GM04504 (cell line): ENCODE results near the gene SLC37A1.
"Not testable (repeated sequence)": the region's sequence is repeated elsewhere in the genome, so short reads cannot be mapped to it uniquely, and the experiment has no call there.

ENCODE experiments used
- DNase-seq: peaks from one replicate; pipeline ENCODE4 v3.0.0-alpha.2; 2012; ENCODE audit warnings: low read depth

The SLC37A1 gene

GRCh38 chr21:42513151-42513984 lies at the start of gene SLC37A1:
Gene SLC37A1 (plus strand): TSS chr21:42513852. CDS start chr21:42518455, 4,603 bp downstream.
- DNase-seq = no peak

GRCh38 chr21:42463861-42464515 lies 49.7 kb upstream of the SLC37A1 start:
- DNase-seq = peak; percentile 15

GRCh38 chr21:42465008-42465802 lies 48.4 kb upstream of the SLC37A1 start:
- DNase-seq = no peak

DNA sequence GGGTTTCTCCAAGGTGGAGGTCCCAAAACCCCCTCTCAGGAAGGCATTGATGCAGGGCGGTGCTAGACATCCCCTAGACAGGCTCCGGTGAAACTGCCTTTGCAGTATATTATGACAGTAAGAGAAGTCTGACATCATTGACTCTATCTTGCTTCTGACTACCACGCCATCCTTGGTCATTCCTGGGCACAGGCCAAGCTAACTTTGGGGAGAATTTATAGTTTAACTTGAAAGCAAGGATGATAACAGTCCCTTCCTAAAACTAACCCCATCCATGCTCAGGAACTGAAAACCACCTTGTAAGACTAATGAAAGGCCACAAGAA lies 47.9 kb upstream of the SLC37A1 start:
- DNase-seq = no peak

- DNase-seq = no peak
Observed at GRCh38 chr21:42466700-42467099, 47.0 kb upstream of the SLC37A1 start.

DNA sequence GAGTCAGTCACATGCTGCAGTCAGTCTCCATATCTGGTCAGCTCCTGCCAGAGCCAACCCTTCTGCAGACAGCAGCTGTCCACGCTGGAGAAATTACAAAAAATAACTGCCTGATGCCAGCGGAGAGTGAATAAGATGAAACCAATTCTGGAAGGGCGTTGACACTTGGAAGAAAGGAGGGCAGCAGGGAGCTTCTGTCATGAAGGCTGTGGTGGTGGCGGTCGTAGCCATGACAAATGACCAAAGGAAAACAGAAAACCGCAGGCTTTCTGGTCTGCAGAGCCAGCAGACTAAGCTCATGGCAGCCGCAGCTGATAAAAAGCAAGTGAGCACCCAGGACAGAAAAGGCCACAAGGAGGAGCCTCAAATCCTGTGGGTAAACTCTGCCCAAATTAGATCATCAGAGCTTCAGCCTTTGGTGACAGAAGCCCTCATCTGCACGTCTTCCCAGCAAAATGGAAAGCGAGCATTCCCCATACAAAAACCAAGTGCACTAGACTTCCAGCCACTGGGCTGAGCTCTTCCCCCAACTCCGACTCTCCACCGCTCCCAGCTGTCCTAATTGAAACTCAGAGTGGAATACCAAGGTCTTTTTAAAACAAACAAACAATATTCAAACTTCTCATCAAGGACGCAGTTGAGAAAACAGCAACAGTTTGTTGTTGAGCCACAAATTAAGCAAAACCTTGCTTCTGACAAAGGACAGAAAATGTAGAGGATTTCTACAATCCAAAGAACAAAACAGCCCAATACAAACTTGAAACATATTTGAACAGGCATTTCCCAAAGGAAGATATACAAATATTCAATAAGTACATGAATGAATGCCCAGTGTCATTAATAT lies 46.3 kb upstream of the SLC37A1 start:
- no peak for DNase-seq

GRCh38 chr21:42468491-42469131 lies 45.0 kb upstream of the SLC37A1 start:
- no peak for DNase-seq

DNA sequence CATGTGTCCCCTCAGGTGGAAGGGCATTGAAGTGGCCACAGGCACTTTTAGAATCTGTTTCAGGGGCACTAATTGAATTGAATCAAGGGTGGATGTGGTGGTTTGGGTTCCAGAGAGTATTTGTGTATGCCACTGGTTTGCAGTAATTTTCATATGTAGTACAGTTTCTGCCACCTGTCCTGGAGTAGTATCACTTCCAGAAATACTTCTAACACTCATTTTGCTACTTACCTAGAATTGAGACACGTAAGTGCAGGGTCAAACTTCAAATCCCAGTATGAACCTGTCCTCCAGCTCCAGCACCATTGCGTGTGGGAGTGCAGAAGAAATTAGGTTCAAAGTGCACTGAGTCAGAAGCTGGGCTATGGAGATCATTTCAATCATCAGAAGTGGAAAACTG lies 44.4 kb upstream of the SLC37A1 start:
- DNase-seq = no peak

DNA sequence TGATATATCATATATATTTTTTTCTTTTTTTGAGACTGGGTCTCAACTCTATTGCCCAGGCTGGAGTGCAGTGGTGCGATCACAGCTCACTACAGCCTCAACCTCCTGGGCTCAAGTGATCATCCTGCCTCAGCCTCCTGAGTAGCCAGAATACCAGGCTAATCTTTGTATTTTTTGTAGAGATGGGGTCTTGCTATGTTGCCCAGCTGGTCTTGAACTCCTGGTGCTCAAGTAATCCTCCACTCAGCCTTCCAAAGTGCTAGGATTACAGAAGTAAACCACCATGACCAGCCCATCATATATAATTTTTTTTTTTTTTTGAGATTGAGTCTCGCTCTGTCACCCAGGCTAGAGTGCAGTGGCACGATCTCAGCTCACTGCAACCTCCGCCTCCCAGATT lies 43.9 kb upstream of the SLC37A1 start:
- DNase-seq = not testable (repeated sequence)

GRCh38 chr21:42471206-42471605 lies 42.4 kb upstream of the SLC37A1 start:
- DNase-seq = no peak

- DNase-seq = no peak
Observed at GRCh38 chr21:42471716-42472330, 41.8 kb upstream of the SLC37A1 start.

DNA sequence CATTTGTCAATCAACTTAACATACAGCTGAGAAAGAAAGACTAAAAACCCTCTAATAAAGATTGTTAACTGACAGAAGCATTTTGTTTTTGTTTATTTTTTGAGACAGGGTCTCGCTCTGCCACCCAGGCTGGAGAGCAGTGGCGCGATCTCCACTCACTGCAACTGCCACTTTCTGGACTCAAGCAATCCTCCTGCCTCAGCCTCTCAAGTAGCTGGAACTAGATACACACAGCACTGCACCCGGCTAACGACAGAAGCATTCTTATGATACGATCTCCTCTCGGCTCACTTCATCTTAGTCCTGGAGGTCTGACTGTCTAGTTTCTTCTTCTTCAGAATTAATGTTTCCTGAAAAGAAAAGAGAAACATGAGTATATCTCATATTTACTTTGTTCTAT lies 41.1 kb upstream of the SLC37A1 start:
- no peak for DNase-seq

DNA sequence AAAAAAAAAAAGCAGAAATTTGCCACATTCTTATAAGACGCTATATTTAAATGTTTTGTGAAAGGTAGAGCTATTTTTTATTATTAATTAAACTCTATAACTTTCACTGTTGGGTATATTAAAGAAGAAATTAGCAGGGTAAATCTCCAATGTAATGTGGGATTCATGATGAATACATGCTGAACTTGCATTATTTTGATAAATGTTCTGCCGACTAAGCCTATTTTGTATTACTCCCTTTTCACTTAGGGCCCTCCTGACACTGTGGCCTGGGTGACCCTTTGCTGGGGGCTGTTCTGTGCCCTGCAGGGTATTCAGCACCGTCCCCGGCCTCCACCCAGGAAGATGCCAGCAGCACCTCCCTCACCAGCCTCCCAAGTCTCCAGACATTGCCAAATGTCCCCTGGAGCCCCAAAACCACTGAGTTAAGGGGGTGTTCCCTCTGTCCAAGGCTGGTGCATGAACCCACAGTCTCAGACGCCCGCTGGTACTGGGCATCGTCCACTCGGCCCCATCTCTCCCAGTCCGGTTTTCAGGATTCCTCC lies 40.1 kb upstream of the SLC37A1 start:
- DNase-seq = no peak

GRCh38 chr21:42474043-42474831 lies 39.4 kb upstream of the SLC37A1 start:
- DNase-seq = no peak

GRCh38 chr21:42475036-42475435 lies 38.6 kb upstream of the SLC37A1 start:
- DNase-seq = no peak

- DNase-seq = no peak
Observed at GRCh38 chr21:42475526-42476387, 37.9 kb upstream of the SLC37A1 start.

DNA sequence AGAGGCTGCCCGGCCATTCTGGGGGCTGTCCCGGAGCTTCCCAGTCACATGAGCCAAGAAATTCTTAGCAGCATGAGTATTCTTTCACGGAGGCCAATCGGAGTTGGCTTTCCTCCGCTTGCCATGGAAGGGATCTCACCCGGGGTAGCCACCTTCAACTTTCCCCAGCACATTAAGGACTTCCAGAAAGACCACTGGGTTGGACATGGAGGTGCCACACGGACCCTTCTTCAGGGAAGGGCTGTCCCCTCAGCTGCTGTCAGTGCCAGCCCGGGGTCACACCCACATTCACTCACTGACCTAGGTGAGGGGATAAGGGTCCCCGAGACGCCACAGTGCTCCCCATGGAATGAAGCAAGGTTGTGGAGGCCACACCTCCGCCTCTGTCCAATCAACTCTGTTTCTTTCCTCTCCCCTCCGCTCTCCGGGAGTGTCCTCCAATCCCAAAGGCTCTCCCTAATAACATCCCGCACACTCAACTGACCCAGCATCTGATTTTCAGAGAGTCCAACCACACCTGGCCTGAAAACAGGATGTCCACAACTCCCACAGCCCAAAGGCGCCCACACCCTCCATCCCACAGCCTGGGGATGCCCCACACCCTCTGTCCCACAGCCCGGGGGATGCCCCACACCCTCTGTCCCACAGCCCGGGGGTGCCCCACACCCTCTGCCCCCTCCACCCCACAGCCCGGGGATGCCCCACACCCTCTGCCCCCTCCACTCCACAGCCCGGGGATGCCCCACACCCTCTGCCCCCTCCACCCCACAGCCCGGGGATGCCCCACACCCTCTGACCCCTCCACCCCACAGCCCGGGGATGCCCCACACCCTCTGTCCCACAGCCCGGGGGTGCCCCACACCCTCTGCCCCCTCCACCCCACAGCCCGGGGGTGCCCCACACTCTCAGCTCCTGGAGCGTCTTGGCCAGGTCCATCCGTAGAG lies 37.0 kb upstream of the SLC37A1 start:
- no peak for DNase-seq

DNA sequence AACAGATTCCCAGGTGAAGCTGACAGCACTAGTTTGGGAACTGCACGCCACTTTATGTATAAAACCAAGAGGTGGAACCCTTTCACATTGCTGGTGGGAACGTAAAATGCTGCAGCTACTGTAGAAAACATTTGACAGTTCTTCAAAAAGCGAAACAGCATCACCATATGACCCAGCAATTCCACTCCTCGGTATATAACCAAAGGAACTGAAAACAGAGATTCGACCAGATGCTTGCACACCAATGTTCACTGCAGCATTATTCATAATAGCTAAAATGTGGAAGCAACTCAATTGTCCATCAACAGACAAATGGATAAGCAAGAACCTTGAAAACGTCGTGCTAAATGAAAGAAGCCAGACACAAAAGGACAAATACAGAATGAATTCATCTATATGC lies 35.1 kb upstream of the SLC37A1 start:
- DNase-seq = no peak
